SU-DHL-6 (cell line): ENCODE data around the gene BEAN1.

Experiments
- EZH2phosphoT487 ChIP-seq: fragments of 200-600 bp; sonication (generic), shearing (Covaris generic); conservative IDR thresholded peaks from 2 replicates; pipeline ENCODE4 v1.6.1; 2018; ENCODE audit warnings: mild to moderate bottlenecking, antibody characterized with exemption, low read length, moderate library complexity, mixed read lengths
- TF ChIP-seq, protein P1 (sequence below): fragments of 200-600 bp; sonication (generic); IDR thresholded peaks from one replicate; pipeline ENCODE4 v1.5.1; 2017; ENCODE audit warnings: antibody characterized with exemption, mild to moderate bottlenecking, low read length, moderate library complexity; ENCODE audit not compliant: insufficient read depth, poor library complexity, severe bottlenecking

DNA sequence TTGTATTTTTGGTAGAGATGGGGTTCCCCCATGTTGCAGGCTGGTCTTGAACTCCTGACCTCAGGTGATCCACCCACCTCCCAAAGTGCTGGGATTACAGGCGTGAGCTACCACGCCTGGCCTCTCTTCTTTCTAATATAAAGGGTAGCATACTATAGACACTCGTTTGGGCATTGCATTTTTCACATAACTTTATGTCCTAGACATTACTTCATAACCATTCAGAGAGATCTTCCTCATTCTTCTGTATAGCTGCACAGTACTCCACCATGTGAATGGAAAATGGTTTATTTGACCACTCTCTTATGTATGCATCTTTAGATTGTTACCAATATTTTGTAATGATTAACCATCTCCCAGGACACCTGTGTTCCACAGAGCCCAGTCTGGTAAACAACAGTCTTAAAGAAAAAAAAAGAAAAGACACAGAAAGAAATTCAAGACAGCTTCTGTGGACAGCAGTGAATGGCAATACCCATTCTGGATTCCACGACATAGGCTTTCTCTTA, 80.7 kb downstream of the BEAN1 start:
- TF ChIP-seq, protein P1, sequence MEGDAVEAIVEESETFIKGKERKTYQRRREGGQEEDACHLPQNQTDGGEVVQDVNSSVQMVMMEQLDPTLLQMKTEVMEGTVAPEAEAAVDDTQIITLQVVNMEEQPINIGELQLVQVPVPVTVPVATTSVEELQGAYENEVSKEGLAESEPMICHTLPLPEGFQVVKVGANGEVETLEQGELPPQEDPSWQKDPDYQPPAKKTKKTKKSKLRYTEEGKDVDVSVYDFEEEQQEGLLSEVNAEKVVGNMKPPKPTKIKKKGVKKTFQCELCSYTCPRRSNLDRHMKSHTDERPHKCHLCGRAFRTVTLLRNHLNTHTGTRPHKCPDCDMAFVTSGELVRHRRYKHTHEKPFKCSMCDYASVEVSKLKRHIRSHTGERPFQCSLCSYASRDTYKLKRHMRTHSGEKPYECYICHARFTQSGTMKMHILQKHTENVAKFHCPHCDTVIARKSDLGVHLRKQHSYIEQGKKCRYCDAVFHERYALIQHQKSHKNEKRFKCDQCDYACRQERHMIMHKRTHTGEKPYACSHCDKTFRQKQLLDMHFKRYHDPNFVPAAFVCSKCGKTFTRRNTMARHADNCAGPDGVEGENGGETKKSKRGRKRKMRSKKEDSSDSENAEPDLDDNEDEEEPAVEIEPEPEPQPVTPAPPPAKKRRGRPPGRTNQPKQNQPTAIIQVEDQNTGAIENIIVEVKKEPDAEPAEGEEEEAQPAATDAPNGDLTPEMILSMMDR = no peak
- no peak for TF ChIP-seq EZH2phosphoT487
